ENCODE data around the gene RASGEF1C.

Gene RASGEF1C

GRCh38 chr5:180118391-180118791, 90.6 kb downstream of the RASGEF1C start:
- DNase-seq, result no peak

GRCh38 chr5:180117000-180117725, 91.8 kb downstream of the RASGEF1C start:
- DNase-seq, result peak; percentile 70

- no peak for DNase-seq
Measured at GRCh38 chr5:180116077-180116999, 92.7 kb downstream of the RASGEF1C start.

- no peak for DNase-seq
Measured at GRCh38 chr5:180115326-180116076, 93.5 kb downstream of the RASGEF1C start.

- DNase-seq, result no peak
Measured at GRCh38 chr5:180114304-180115003, 94.6 kb downstream of the RASGEF1C start.

GRCh38 chr5:180113660-180114303, 95.2 kb downstream of the RASGEF1C start:
- no peak for DNase-seq

- DNase-seq, result no peak
Measured at GRCh38 chr5:180112181-180112861, 96.7 kb downstream of the RASGEF1C start.

- DNase-seq, result no peak
Measured at GRCh38 chr5:180111273-180112002, 97.6 kb downstream of the RASGEF1C start.

- no peak for DNase-seq
Measured at GRCh38 chr5:180109920-180110319, 99.1 kb downstream of the RASGEF1C start.

GRCh38 chr5:180107005-180107404, 102.0 kb downstream of the RASGEF1C start:
- DNase-seq, result no peak

- DNase-seq, result no peak
Measured at GRCh38 chr5:180105827-180106312, 103.1 kb downstream of the RASGEF1C start.

- DNase-seq, result no peak
Measured at GRCh38 chr5:180104168-180104530, 104.9 kb downstream of the RASGEF1C start.

GRCh38 chr5:180103487-180104167, 105.4 kb downstream of the RASGEF1C start:
- no peak for DNase-seq

GRCh38 chr5:180102636-180103035, 106.4 kb downstream of the RASGEF1C start:
- DNase-seq, result no peak

GRCh38 chr5:180101451-180102105, 107.4 kb downstream of the RASGEF1C start:
- DNase-seq, result no peak

GRCh38 chr5:180100621-180101450, 108.2 kb downstream of the RASGEF1C start:
- no peak for DNase-seq

GRCh38 chr5:180099733-180100611, 109.0 kb downstream of the RASGEF1C start:
- DNase-seq, result no peak
